Upper lobe of left lung (tissue), 6 donors: ENCODE results near the gene MCF2L2. TPM values are rescaled to one million over a fixed set of nuclear protein-coding genes. Genes with fewer than 3 reads are reported as not detected.

Experiments used
- ATAC-seq, 2 donors: fragments of 200-7000 bp; cut with Tn5 transposase; one replicate each; pipeline ENCODE4 v1.9.1; 2022; ENCODE audit warnings: mild to moderate bottlenecking in 2 of 2, moderate library complexity in 2 of 2; ENCODE audit not compliant: low FRiP score in 2 of 2
- DNase-seq, 2 donors: peaks; one replicate each; pipeline ENCODE4 v3.0.0-alpha.2; 2019 to 2020
- H3K27ac ChIP-seq, 4 donors: fragments of 200-600 bp; sonication (generic); one replicate each; pipeline ENCODE4 v1.5.1; 2016 to 2019
- H3K27me3 ChIP-seq, 4 donors: fragments of 200-600 bp; sonication (generic); one replicate each; pipeline ENCODE4 v1.5.1; 2017 to 2019
- H3K36me3 ChIP-seq, 4 donors: fragments of 200-600 bp; sonication (generic); one replicate each; pipeline ENCODE4 v1.5.1; 2016 to 2019
- H3K4me1 ChIP-seq, 4 donors: fragments of 200-600 bp; sonication (generic); one replicate each; pipeline ENCODE4 v1.5.1; 2018 to 2019
- H3K4me3 ChIP-seq, 4 donors: fragments of 200-600 bp; sonication (generic); one replicate each; pipeline ENCODE4 v1.5.1; 2017 to 2019; ENCODE audit warnings: mild to moderate bottlenecking in 2 of 4, moderate library complexity in 1 of 4
- H3K9me3 ChIP-seq, 4 donors: fragments of 200-600 bp; sonication (generic); one replicate each; pipeline ENCODE4 v1.5.1; 2018 to 2019
- EP300 ChIP-seq, 4 donors: sonication (generic); formaldehyde crosslinking; IDR thresholded peaks; one replicate each; pipeline ENCODE4 v1.5.1; 2017; ENCODE audit warnings: antibody characterized with exemption in 4 of 4, control low read depth in 2 of 4
- POLR2A ChIP-seq, 4 donors: fragments of 450-650 bp; IDR thresholded peaks; one replicate each; pipeline ENCODE4 v1.5.1; 2016 to 2017; ENCODE audit warnings: antibody characterized with exemption in 4 of 4, mild to moderate bottlenecking in 2 of 4
- POLR2AphosphoS5 ChIP-seq, 2 donors: sonication (generic); formaldehyde crosslinking; IDR thresholded peaks; one replicate each; pipeline ENCODE4 v1.5.1; 2017; ENCODE audit warnings: antibody characterized with exemption in 2 of 2
- WGBS, 2 donors: methylation state at CpG; one replicate each; pipeline ENCODE4 v1.1.5; 2017 to 2018; 5-methylcytosine and 5-hydroxymethylcytosine counted together
- total RNA-seq, 6 donors: library from RNA; depleted of rRNA in 4 of 6; stranded (reverse); fragments of >200 nt in 4 of 6; gene quantifications; one replicate each; pipeline versions ENCODE4 v1.1.0 to v1.2.1, GENCODE V29; 2016 to 2021
- TF ChIP-seq, protein P1 (sequence below), 6 experiments: fragments of 450-650 bp in 4 of 6; fragments of 200-600 bp in 2 of 6; sonication (generic) in 2 of 6; IDR thresholded peaks; one replicate each; pipeline ENCODE4 v1.5.1; 2016 to 2019; ENCODE audit warnings: antibody characterized with exemption in 6 of 6
- donor health status: DM: no; HTN: no; CAD: no; lungs with moderate emphysema.
- donor health status: DM: no; HTN: yes; CAD: no; lungs with severe emphysema.

Gene MCF2L2
- total RNA-seq, 6 donors from 2014 or later: 0.22 to 2.0 (median 1.2) TPM

DNA sequence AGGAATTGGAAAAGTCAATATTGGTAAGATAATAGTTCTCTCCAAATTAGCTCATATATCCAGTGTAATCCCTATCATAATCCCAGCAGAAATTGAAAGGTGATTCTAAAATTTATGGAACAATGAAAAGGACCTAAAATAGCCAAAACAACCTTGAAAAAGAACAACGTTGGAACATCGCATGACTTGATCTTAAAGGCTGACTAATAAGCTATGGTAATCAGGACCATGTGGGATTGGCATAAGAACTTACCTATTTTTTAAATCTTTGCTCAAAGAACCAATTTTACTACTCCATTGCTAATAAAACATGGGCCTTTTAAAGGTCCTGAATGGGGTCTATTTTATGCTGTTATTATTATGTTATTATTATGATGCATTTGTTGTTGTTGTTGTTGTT, 134.5 kb downstream of the MCF2L2 start:
- TF ChIP-seq POLR2A (IDR thresholded peaks at IDR 0.05) (no peak), POLR2AphosphoS5 (IDR thresholded peaks at IDR 0.05) (no peak)
- TF ChIP-seq, protein P1, sequence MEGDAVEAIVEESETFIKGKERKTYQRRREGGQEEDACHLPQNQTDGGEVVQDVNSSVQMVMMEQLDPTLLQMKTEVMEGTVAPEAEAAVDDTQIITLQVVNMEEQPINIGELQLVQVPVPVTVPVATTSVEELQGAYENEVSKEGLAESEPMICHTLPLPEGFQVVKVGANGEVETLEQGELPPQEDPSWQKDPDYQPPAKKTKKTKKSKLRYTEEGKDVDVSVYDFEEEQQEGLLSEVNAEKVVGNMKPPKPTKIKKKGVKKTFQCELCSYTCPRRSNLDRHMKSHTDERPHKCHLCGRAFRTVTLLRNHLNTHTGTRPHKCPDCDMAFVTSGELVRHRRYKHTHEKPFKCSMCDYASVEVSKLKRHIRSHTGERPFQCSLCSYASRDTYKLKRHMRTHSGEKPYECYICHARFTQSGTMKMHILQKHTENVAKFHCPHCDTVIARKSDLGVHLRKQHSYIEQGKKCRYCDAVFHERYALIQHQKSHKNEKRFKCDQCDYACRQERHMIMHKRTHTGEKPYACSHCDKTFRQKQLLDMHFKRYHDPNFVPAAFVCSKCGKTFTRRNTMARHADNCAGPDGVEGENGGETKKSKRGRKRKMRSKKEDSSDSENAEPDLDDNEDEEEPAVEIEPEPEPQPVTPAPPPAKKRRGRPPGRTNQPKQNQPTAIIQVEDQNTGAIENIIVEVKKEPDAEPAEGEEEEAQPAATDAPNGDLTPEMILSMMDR (IDR thresholded peaks at IDR 0.05): no peak
- no peak for ATAC-seq
- no peak overlapping the region for H3K4me3 ChIP-seq
- H3K27me3 ChIP-seq: no peaks in the 10 kb centered on the region
- H3K4me1 ChIP-seq: peaks cover 10 to 20% (median 15%) of the 10 kb centered on the region in 4 donors
- no peak overlapping the region for H3K27ac ChIP-seq
- WGBS, 2 donors: 92 to 93% methylated on average over 2 of the region's 2 CpGs
- H3K36me3 ChIP-seq: no peaks in the 10 kb centered on the region
- no peaks in the 10 kb centered on the region for H3K9me3 ChIP-seq
- no peak for DNase-seq

DNA sequence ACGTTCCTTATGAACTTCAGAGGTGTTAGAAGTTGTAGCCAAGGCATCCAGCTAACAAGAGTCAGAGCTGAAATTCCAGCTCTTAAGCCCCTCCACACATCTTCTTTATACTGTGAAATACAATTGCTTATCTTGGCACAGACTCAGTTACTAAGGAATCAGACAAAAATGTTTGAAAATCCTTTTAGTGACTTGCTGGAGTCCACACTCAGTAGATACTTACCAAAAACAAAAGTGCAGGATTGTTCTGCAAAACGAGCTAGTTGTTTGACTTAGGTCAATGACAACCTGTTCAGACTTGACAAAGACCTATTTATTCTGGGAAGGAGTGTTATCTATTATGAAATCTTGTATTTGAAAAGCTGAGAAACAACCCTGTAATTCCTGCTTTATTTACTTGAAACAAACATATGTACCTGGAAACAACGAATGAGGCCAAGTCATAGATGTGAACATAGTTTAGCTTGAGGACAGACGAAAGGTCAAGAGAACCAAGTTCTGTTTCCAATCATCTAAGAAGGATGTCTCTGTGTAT, 136.9 kb downstream of the MCF2L2 start:
- ATAC-seq (no peak), DNase-seq (no peak)
- no peak overlapping the region for H3K27ac ChIP-seq
- whole genome bisulfite sequencing, 2 donors: 59 to 66% methylated on average over 4 of the region's 4 CpGs
- TF ChIP-seq, protein P1 (IDR thresholded peaks at IDR 0.05): no peak
- TF ChIP-seq POLR2AphosphoS5 (IDR thresholded peaks at IDR 0.05) (no peak), POLR2A (IDR thresholded peaks at IDR 0.05) (no peak), EP300 (IDR thresholded peaks at IDR 0.05) (no peak)
- no peaks in the 10 kb centered on the region for H3K36me3 ChIP-seq
- H3K9me3 ChIP-seq: no peaks in the 10 kb centered on the region
- no peak overlapping the region for H3K4me3 ChIP-seq
- peaks cover 8 to 17% (median 14%) of the 10 kb centered on the region in 4 donors for H3K4me1 ChIP-seq
- no peaks in the 10 kb centered on the region for H3K27me3 ChIP-seq

DNA sequence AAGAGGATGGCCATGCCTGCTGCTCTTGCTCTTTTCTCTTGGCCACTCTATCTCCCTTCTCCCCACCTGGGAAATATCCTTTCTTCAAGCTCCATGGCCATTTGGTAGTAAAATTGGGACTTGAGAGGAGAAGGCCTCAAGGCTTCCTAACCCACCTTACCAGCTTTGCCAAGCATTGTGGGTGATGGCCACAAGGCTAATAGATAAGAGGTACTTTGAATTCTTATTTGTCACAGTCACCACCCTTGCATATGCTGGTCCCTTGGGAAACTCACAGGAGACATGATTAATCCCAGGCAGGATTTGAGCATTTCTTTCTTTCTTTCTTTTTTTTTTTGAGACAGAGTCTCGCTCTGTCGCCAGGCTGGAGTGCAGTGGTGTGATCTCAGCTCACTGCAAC, 138.2 kb downstream of the MCF2L2 start:
- no peak for DNase-seq

DNA sequence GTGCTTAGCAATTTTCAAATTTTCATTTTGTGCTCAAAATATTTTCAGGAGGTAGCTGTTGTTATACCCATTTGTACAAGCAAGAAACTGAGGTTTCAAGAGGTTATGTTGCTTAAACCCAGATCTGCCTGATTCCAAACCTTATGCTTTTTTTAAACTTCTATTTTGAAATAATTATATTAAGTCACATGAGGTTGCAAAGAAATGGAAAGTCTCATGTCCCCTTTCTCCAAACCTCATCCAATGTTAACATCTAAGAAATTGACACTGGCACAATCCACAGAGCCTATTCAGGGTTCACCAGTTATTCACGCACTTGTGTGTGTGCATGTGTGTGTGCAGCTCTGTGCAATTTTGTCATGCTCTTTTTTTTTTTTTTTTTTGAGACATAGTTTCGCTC, 140.3 kb downstream of the MCF2L2 start:
- ATAC-seq: no peak
- TF ChIP-seq POLR2AphosphoS5 (IDR thresholded peaks at IDR 0.05): no peak
- TF ChIP-seq, protein P1 (IDR thresholded peaks at IDR 0.05): no peak
- TF ChIP-seq POLR2A (IDR thresholded peaks at IDR 0.05): no peak
- TF ChIP-seq EP300 (IDR thresholded peaks at IDR 0.05): no peak
- 95 to 100% methylated on average over 2 of the region's 2 CpGs for WGBS, 2 donors

More for the DNA sequence above, 138.2 kb downstream of the MCF2L2 start:
- 94 to 97% methylated on average over 2 of the region's 2 CpGs for WGBS, 2 donors
- no peak for ATAC-seq
- Histone ChIP-seq H3K36me3 (no peaks in the 10 kb centered on the region), H3K9me3 (no peaks in the 10 kb centered on the region), H3K4me3 (no peak overlapping the region), H3K4me1 (peaks cover 10 to 17% (median 13%) of the 10 kb centered on the region in 4 donors), H3K27ac (no peak overlapping the region), H3K27me3 (no peaks in the 10 kb centered on the region)
- TF ChIP-seq EP300 (IDR thresholded peaks at IDR 0.05): no peak
- TF ChIP-seq, protein P1 (IDR thresholded peaks at IDR 0.05): no peak
- no peak for TF ChIP-seq POLR2A (IDR thresholded peaks at IDR 0.05)
- no peak for TF ChIP-seq POLR2AphosphoS5 (IDR thresholded peaks at IDR 0.05)

More for the DNA sequence above, 140.3 kb downstream of the MCF2L2 start:
- Histone ChIP-seq H3K27me3 (no peaks in the 10 kb centered on the region), H3K36me3 (no peaks in the 10 kb centered on the region), H3K9me3 (no peaks in the 10 kb centered on the region), H3K4me1 (peaks cover 10 to 17% (median 14%) of the 10 kb centered on the region in 4 donors), H3K4me3 (no peak overlapping the region), H3K27ac (no peak overlapping the region)
- DNase-seq: no peak
